Transverse colon (tissue), 1 donor: ENCODE data around the gene FSTL5.

Experiments used
- EP300 ChIP-seq: sonication (generic); formaldehyde crosslinking; IDR thresholded peaks from one replicate; pipeline ENCODE4 v1.6.1; 2017; ENCODE audit warnings: antibody characterized with exemption, low read depth
- POLR2A ChIP-seq: fragments of 450-650 bp; IDR thresholded peaks from one replicate; pipeline ENCODE4 v1.6.1; 2016; ENCODE audit warnings: antibody characterized with exemption, mild to moderate bottlenecking, moderate library complexity

GRCh38 chr4:162131256-162131655 lies 32.5 kb downstream of the FSTL5 start:
- no peak for TF ChIP-seq POLR2A
- TF ChIP-seq EP300 = no peak
